Measurements from ENCODE around the gene RAD51B.

- peak in 3 of 6 experiments; percentile 8 to 16 (median 13) for TF ChIP-seq CTCF (IDR thresholded peaks at IDR 0.05)
- TF ChIP-seq POLR2A (IDR thresholded peaks at IDR 0.05): no peak
- TF ChIP-seq EP300 (IDR thresholded peaks at IDR 0.05): no peak
- no peak for TF ChIP-seq POLR2AphosphoS5 (IDR thresholded peaks at IDR 0.05)
Measured at GRCh38 chr14:68716698-68717097, 897.1 kb downstream of the RAD51B start.

All from upper lobe of left lung (tissue), 4 donors.